ENCODE data around the gene IL24.

GRCh38 chr1:206902702-206903101 is 5.5 kb downstream of the IL24 start:
- TF ChIP-seq CTCF (conservative IDR thresholded peaks at IDR 0.05) (no peak), ZFX (IDR thresholded peaks at IDR 0.05) (no peak)
